Neuronal stem cell (in vitro differentiated cells): ENCODE measurements around the gene FNDC11.

Experiments used
- DNase-seq: peaks from one replicate; pipeline ENCODE4 v3.0.0-alpha.2; 2013; ENCODE audit warnings: low spot score
- H2AFZ ChIP-seq: one replicate; pipeline ENCODE4 v1.6.1; 2013; ENCODE audit warnings: mild to moderate bottlenecking, low read length, inconsistent platforms
- H2AK5ac ChIP-seq: 2 replicates; pipeline ENCODE4 v1.6.1; 2013; ENCODE audit warnings: low read depth, mild to moderate bottlenecking, inconsistent platforms, low read length, moderate library complexity, mixed read lengths
- H2BK120ac ChIP-seq: 2 replicates; pipeline ENCODE4 v1.6.1; 2013; ENCODE audit warnings: low read depth, mild to moderate bottlenecking, inconsistent platforms, low read length, moderate library complexity, mixed read lengths
- H2BK12ac ChIP-seq: one replicate; pipeline ENCODE4 v1.6.1; 2013; ENCODE audit warnings: low read length, inconsistent platforms
- H2BK15ac ChIP-seq: 2 replicates; pipeline ENCODE4 v1.6.1; 2013; ENCODE audit warnings: mild to moderate bottlenecking, low read length, inconsistent platforms, mixed read lengths
- H2BK5ac ChIP-seq: one replicate; pipeline ENCODE4 v1.6.1; 2013; ENCODE audit warnings: inconsistent platforms, mild to moderate bottlenecking, low read length, moderate library complexity
- H3K14ac ChIP-seq: one replicate; pipeline ENCODE4 v1.6.1; 2013; ENCODE audit warnings: low read length, inconsistent platforms
- H3K18ac ChIP-seq: 2 replicates; pipeline ENCODE4 v1.6.1; 2013; ENCODE audit warnings: low read length, inconsistent platforms
- H3K23ac ChIP-seq: 2 replicates; pipeline ENCODE4 v1.6.1; 2013; ENCODE audit warnings: low read depth, mild to moderate bottlenecking, mixed read lengths, low read length, inconsistent platforms; ENCODE audit not compliant: poor library complexity
- H3K27ac ChIP-seq: replicated peaks from 3 replicates; pipeline ENCODE4 v1.5.1; 2013; ENCODE audit warnings: low read length, inconsistent platforms
- H3K27me3 ChIP-seq, 3 experiments: 2 replicates each; pipeline ENCODE4 v1.6.1; 2013; ENCODE audit warnings: low read length in 3 of 3, mild to moderate bottlenecking in 2 of 3, inconsistent platforms in 1 of 3, low read depth in 1 of 3, mixed read lengths in 1 of 3, moderate library complexity in 1 of 3; ENCODE audit not compliant: control insufficient read depth in 3 of 3, insufficient read depth in 3 of 3
- H3K36me3 ChIP-seq, 2 donors: replicated peaks in 1 of 2; 2 replicates each; pipeline ENCODE4 v1.6.1; 2013; ENCODE audit warnings: low read length in 2 of 2; ENCODE audit not compliant: control insufficient read depth in 2 of 2, insufficient read depth in 2 of 2
- H3K4ac ChIP-seq: 2 replicates; pipeline ENCODE4 v1.6.1; 2013; ENCODE audit warnings: inconsistent platforms, mild to moderate bottlenecking, low read length, moderate library complexity
- H3K4me1 ChIP-seq, 2 donors: 1 replicate in 1 of 2; 2 replicates in 1 of 2; pipeline ENCODE4 v1.6.1; 2013; ENCODE audit warnings: low read length in 2 of 2, low read depth in 1 of 2; ENCODE audit not compliant: control insufficient read depth in 2 of 2, insufficient read depth in 1 of 2
- H3K4me2 ChIP-seq: one replicate; pipeline ENCODE4 v1.6.1; 2013; ENCODE audit warnings: mild to moderate bottlenecking, low read length, inconsistent platforms; ENCODE audit not compliant: insufficient read depth, poor library complexity, severe bottlenecking
- H3K4me3 ChIP-seq, 2 donors: 2 replicates each; pipeline ENCODE4 v1.5.1; 2013; ENCODE audit warnings: low read length in 2 of 2, mild to moderate bottlenecking in 2 of 2, inconsistent platforms in 1 of 2, moderate library complexity in 1 of 2
- H3K79me1 ChIP-seq: one replicate; pipeline ENCODE4 v1.6.1; 2013; ENCODE audit warnings: low read depth, mild to moderate bottlenecking, inconsistent platforms, low read length, moderate library complexity
- H3K9ac ChIP-seq: one replicate; pipeline ENCODE4 v1.6.1; 2013; ENCODE audit warnings: mild to moderate bottlenecking, low read depth, low read length, inconsistent platforms; ENCODE audit not compliant: poor library complexity
- H3K9me3 ChIP-seq, 2 donors: replicated peaks in 1 of 2; 2 replicates each; pipeline versions ENCODE3 to v1.6.1; 2013; ENCODE audit warnings: low read length in 2 of 2, mild to moderate bottlenecking in 2 of 2, inconsistent platforms in 1 of 2, low read depth in 1 of 2, mixed read lengths in 1 of 2, moderate library complexity in 1 of 2; ENCODE audit not compliant: control insufficient read depth in 2 of 2, insufficient read depth in 1 of 2
- H4K8ac ChIP-seq: one replicate; pipeline ENCODE4 v1.6.1; 2013; ENCODE audit warnings: low read depth, mild to moderate bottlenecking, inconsistent platforms, low read length, moderate library complexity
- H4K91ac ChIP-seq: one replicate; pipeline ENCODE4 v1.6.1; 2013; ENCODE audit warnings: low read length, low read depth, mild to moderate bottlenecking, inconsistent platforms; ENCODE audit not compliant: poor library complexity
- WGBS, 2 donors: extraction: QIAGEN DNeasy Blood & Tissue Kit; methylation state at CpG; one replicate each; pipeline ENCODE4 v1.1.7; 2013; ENCODE audit warnings: missing lambda C conversion rate in 2 of 2, mixed read lengths in 1 of 2; ENCODE audit not compliant: insufficient read length in 2 of 2, insufficient replicate concordance in 1 of 2; ENCODE audit errors: extremely low coverage in 2 of 2; 5-methylcytosine and 5-hydroxymethylcytosine counted together

The FNDC11 gene

GRCh38 chr20:63566395-63567135, 12.6 kb downstream of the FNDC11 start:
- no peak for DNase-seq
- H3K9ac ChIP-seq, result no peak overlapping the region
- H4K91ac ChIP-seq, result no peak overlapping the region
- H3K27ac ChIP-seq, result no peak overlapping the region
- no peak overlapping the region for H2AK5ac ChIP-seq
- no peak overlapping the region for H3K4ac ChIP-seq
- H3K79me1 ChIP-seq, result peaks cover 1% of the 10 kb centered on the region
- no peak overlapping the region for H3K4me3 ChIP-seq
- H3K4me1 ChIP-seq, result no peaks in the 10 kb centered on the region
- H3K18ac ChIP-seq, result no peak overlapping the region
- no peak overlapping the region for H3K4me2 ChIP-seq
- H3K9me3 ChIP-seq, result no peaks in the 10 kb centered on the region
- no peak overlapping the region for H3K14ac ChIP-seq
- WGBS, 2 donors, result no CpG with 5 or more reads among the region's 46 CpGs
- peak overlapping the region; percentile 65 for H4K8ac ChIP-seq
- H2BK5ac ChIP-seq, result peak overlapping the region; percentile 53
- no peaks in the 10 kb centered on the region for H3K27me3 ChIP-seq
- H2BK120ac ChIP-seq, result no peak overlapping the region
- no peak overlapping the region for H2AFZ ChIP-seq
- H3K36me3 ChIP-seq, result no peaks in the 10 kb centered on the region
- H2BK12ac ChIP-seq, result no peak overlapping the region
- H2BK15ac ChIP-seq, result no peak overlapping the region
- peak overlapping the region; percentile 80 for H3K23ac ChIP-seq

- Histone ChIP-seq H3K18ac (no peak overlapping the region), H4K8ac (peak overlapping the region; percentile 65), H3K9ac (no peak overlapping the region), H4K91ac (no peak overlapping the region), H3K79me1 (peaks cover 1% of the 10 kb centered on the region), H2BK5ac (peak overlapping the region; percentile 53), H3K4me1 (no peaks in the 10 kb centered on the region), H2AK5ac (peak overlapping the region; percentile 63), H3K23ac (peak overlapping the region; percentile 80), H3K4ac (no peak overlapping the region), H2BK120ac (no peak overlapping the region), H3K9me3 (no peaks in the 10 kb centered on the region), H3K36me3 (no peaks in the 10 kb centered on the region), H3K27me3 (no peaks in the 10 kb centered on the region), H3K14ac (no peak overlapping the region), H3K4me2 (no peak overlapping the region), H2AFZ (no peak overlapping the region), H3K27ac (no peak overlapping the region), H3K4me3 (no peak overlapping the region), H2BK15ac (no peak overlapping the region), H2BK12ac (no peak overlapping the region)
- WGBS, 2 donors, result no CpG with 5 or more reads among the region's 22 CpGs
- DNase-seq, result no peak
Measured at GRCh38 chr20:63567136-63567385, 13.1 kb downstream of the FNDC11 start.

GRCh38 chr20:63567386-63568169, 13.6 kb downstream of the FNDC11 start:
- H2BK12ac ChIP-seq, result peak overlapping the region; percentile 22
- no peak overlapping the region for H2BK15ac ChIP-seq
- H3K4ac ChIP-seq, result no peak overlapping the region
- no peaks in the 10 kb centered on the region for H3K9me3 ChIP-seq
- H3K9ac ChIP-seq, result no peak overlapping the region
- H3K4me1 ChIP-seq, result no peaks in the 10 kb centered on the region
- H3K27ac ChIP-seq, result no peak overlapping the region
- no peak overlapping the region for H2BK120ac ChIP-seq
- WGBS, 2 donors, result no CpG with 5 or more reads among the region's 37 CpGs
- no peaks in the 10 kb centered on the region for H3K27me3 ChIP-seq
- peak overlapping the region; percentile 63 for H2AK5ac ChIP-seq
- H3K36me3 ChIP-seq, result no peaks in the 10 kb centered on the region
- H3K14ac ChIP-seq, result no peak overlapping the region
- peak overlapping the region; percentile 53 for H2BK5ac ChIP-seq
- peak overlapping the region; percentile 65 for H4K8ac ChIP-seq
- H3K18ac ChIP-seq, result no peak overlapping the region
- H3K4me2 ChIP-seq, result no peak overlapping the region
- no peak for DNase-seq
- H4K91ac ChIP-seq, result no peak overlapping the region
- H2AFZ ChIP-seq, result no peak overlapping the region
- peaks cover 4% of the 10 kb centered on the region for H3K79me1 ChIP-seq
- H3K23ac ChIP-seq, result peak overlapping the region; percentile 80
- no peak overlapping the region for H3K4me3 ChIP-seq

GRCh38 chr20:63568170-63568981, 14.4 kb downstream of the FNDC11 start:
- no CpG with 5 or more reads among the region's 43 CpGs for WGBS, 2 donors

More at GRCh38 chr20:63568170-63568981, 14.4 kb downstream of the FNDC11 start:
- H2BK15ac ChIP-seq, result no peak overlapping the region
- peak overlapping the region; percentile 53 for H3K4ac ChIP-seq
- no peak overlapping the region for H3K18ac ChIP-seq
- H3K4me1 ChIP-seq, result peaks cover 2 to 3% of the 10 kb centered on the region in 2 donors
- no peaks in the 10 kb centered on the region for H3K27me3 ChIP-seq
- H3K36me3 ChIP-seq, result no peaks in the 10 kb centered on the region
- H3K79me1 ChIP-seq, result peaks cover 4% of the 10 kb centered on the region
- no peak overlapping the region for H2BK5ac ChIP-seq
- no peak for DNase-seq
- H2BK120ac ChIP-seq, result no peak overlapping the region
- no peak overlapping the region for H4K8ac ChIP-seq
- H4K91ac ChIP-seq, result peak overlapping the region; percentile 53
- H3K9ac ChIP-seq, result no peak overlapping the region
- H3K4me2 ChIP-seq, result no peak overlapping the region
- no peak overlapping the region for H3K4me3 ChIP-seq
- H2AFZ ChIP-seq, result no peak overlapping the region
- peak overlapping the region; percentile 56 for H3K14ac ChIP-seq
- H3K23ac ChIP-seq, result no peak overlapping the region
- H3K9me3 ChIP-seq, result no peaks in the 10 kb centered on the region
- peak overlapping the region; percentile 37 for H2AK5ac ChIP-seq
- H2BK12ac ChIP-seq, result peak overlapping the region; percentile 41
- H3K27ac ChIP-seq, result no peak overlapping the region
